Stimulated activated CD4-positive, alpha-beta T cell treated with anti-CD3 and anti-CD28 coated beads, Interleukin-15, amount 100 ng/mL, for 48 hours (primary cell): Measurements from ENCODE around the gene LCN9.

ENCODE experiments used
- DNase-seq, 2 donors: peaks; one replicate each; pipeline ENCODE4 v3.0.0-alpha.2; 2020; ENCODE audit warnings: low read depth in 2 of 2

The LCN9 gene

GRCh38 chr9:135698767-135699166 is 35.7 kb downstream of the LCN9 start:
- no peak for DNase-seq

- DNase-seq, result no peak
Observed at GRCh38 chr9:135699440-135699839, 36.3 kb downstream of the LCN9 start, which contains the start of gene SOHLH1. Gene SOHLH1, minus strand, starts transcription at chr9:135699481. Its CDS starts 14 bp downstream, at chr9:135699467.

GRCh38 chr9:135700525-135700924 is 37.4 kb downstream of the LCN9 start:
- no peak for DNase-seq

- no peak for DNase-seq
Observed at GRCh38 chr9:135701067-135701958, 38.2 kb downstream of the LCN9 start.

- peak; percentile 10 to 54 for DNase-seq
Observed at GRCh38 chr9:135701959-135702721, 39.0 kb downstream of the LCN9 start, which contains the start of gene KCNT1. Gene KCNT1, plus strand, starts transcription at chr9:135702185. Its CDS starts 74 bp downstream, at chr9:135702259.

- DNase-seq, result no peak
Observed at GRCh38 chr9:135703726-135704125, 40.6 kb downstream of the LCN9 start.

GRCh38 chr9:135704483-135704882 is 41.4 kb downstream of the LCN9 start:
- DNase-seq, result no peak

- no peak for DNase-seq
Observed at GRCh38 chr9:135705376-135705775, 42.3 kb downstream of the LCN9 start.

- DNase-seq, result no peak
Observed at GRCh38 chr9:135706288-135706687, 43.2 kb downstream of the LCN9 start.

GRCh38 chr9:135707252-135708138 is 44.4 kb downstream of the LCN9 start:
- DNase-seq, result no peak

GRCh38 chr9:135708164-135708563 is 45.1 kb downstream of the LCN9 start:
- no peak for DNase-seq

GRCh38 chr9:135711391-135711790 is 48.3 kb downstream of the LCN9 start:
- DNase-seq, result no peak

GRCh38 chr9:135711881-135712280 is 48.8 kb downstream of the LCN9 start:
- no peak for DNase-seq

- no peak for DNase-seq
Observed at GRCh38 chr9:135712613-135713295, 49.6 kb downstream of the LCN9 start.

- no peak for DNase-seq
Observed at GRCh38 chr9:135714242-135715055, 51.3 kb downstream of the LCN9 start.

GRCh38 chr9:135715056-135715595 is 52.0 kb downstream of the LCN9 start:
- no peak for DNase-seq

- no peak for DNase-seq
Observed at GRCh38 chr9:135716045-135716444, 52.9 kb downstream of the LCN9 start.
